ENCODE results near the gene THRA.
"Not testable (repeated sequence)": the region's sequence is repeated elsewhere in the genome, so short reads cannot be mapped to it uniquely, and the experiment has no call there.

THRA gene

GRCh38 chr17:40113110-40113906, 50.5 kb downstream of the THRA start:
- peak; percentile 90 for DNase-seq (ENCODE audit: low read depth, low spot score)

- DNase-seq (ENCODE audit: low read depth, low spot score), result no peak
Observed at GRCh38 chr17:40113907-40114245, 51.1 kb downstream of the THRA start.

DNA sequence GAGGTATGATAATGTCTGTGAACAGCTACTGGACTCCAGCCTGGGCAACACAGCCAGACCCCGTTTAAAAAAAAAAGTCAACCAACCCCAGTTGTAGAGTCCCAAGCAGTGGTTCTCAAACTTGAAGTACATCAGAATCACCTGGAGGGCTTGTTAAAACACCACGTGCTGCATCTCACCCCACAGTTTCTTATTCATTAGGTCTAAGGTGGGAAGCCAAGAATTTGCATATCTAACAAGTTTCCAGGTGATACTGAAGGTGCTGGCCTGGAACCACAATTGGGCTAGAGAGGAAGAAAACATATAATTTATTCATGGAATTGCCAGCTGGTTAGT, 52.3 kb downstream of the THRA start:
- no peak for DNase-seq (ENCODE audit: low read depth, low spot score)

- no peak for DNase-seq (ENCODE audit: low read depth, low spot score)
Observed at GRCh38 chr17:40121181-40122135, 58.7 kb downstream of the THRA start, which contains the start of gene MSL1. MSL1 (plus strand) TSS chr17:40121971; CDS start chr17:40122613, 642 bp downstream.

GRCh38 chr17:40122136-40122998, 59.6 kb downstream of the THRA start:
- no peak for DNase-seq (ENCODE audit: low read depth, low spot score)

DNA sequence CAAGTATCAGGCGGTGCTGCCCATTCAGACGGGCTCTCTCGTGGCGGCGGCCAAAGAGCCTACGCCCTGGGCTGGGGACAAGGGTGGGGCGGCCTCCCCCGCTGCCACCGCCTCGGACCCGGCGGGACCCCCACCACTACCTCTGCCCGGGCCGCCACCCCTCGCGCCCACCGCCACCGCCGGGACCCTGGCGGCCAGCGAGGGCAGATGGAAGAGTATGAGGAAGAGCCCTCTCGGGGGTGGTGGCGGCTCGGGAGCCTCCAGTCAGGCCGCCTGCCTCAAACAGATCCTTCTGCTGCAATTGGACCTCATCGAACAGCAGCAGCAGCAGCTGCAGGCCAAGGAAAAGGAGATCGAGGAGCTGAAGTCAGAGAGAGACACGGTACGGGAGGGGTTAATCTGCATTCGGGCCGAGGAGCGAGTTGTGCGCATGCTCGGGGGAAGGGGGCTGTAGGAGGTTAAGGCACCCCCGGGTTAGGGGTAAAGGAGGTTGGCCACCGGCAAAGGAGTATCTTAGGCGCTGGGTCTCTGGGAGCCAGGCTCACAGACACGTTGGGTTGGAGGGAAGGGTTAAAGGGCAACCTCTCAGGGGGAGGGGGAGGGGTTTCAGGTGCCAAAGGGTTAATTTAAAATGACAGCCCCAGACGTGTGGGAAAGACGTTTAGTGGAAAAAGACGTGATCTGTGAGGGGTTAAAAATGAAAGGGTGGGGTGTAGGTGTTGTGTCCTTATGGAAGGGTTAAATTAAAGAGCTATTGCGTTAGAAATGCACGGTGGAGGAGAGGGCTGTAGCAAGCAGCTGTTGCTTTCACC, 60.4 kb downstream of the THRA start:
- DNase-seq (ENCODE audit: low read depth, low spot score), result no peak

DNA sequence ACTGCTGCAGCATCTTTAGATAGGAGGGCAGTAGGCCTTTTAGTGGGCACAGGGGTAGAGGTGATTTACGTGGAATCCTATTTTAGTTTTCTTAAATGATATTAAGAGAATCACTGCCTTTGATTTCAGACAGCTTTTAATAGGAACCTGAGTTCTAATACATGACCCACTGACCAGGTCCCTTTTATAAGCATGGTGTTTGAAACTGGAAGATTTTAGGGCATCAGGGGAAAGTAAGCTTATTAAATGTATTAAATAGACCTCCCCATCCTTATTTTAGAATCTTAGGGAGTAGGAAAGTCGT, 61.0 kb downstream of the THRA start:
- DNase-seq (ENCODE audit: low read depth, low spot score), result no peak

- DNase-seq (ENCODE audit: low read depth, low spot score), result no peak
Observed at GRCh38 chr17:40124279-40125141, 61.7 kb downstream of the THRA start.

DNA sequence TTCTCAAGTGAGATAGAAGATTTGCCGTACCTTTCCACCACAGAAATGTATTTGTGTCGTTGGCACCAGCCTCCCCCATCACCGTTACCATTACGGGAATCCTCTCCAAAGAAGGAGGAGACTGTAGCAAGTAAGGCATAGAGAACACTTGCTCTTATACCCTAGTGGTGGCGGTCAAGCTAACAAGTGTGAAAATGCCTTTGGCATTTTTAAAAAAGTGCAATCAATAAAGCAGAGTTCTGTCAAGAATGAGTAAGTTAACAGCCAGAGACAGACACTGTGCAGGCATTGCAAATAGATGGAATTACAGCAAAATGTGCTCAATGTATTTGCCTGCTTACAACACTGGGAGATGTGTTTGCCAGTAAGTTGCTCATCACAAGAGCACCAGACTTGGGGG, 66.7 kb downstream of the THRA start:
- DNase-seq (ENCODE audit: low read depth, low spot score), result no peak

DNA sequence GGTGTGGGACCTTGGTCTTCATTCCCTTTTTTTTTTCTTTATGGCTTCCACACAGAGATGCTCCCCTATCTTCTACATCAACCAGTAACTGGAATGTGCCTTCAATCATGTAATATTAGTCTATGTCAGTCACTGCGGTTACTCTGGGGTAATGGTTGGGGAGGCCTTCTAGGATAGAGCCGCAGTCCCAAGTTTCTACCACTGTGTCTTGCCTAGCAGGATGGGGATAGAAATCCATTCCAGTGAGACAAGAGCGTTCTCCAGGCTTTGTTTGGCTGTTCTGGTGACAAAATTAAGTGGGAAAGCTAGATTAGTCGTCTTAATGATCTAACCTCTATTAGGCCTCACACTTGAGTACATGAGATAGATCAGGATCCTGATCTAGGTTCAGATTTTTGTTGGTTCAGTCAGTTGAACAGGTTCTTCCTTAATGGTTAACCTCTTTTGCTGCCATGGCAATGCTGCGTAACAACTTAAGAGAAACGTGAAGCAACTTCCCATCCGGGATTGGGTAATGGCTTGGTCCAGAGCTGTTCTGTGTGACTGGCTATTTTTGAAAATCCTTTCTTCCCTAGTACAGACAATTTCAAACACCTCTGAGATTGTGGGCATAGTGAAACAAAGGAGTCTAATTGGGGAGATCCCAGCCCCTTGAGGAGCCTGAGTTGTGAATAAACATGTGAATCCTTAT, 67.7 kb downstream of the THRA start:
- DNase-seq (ENCODE audit: low read depth, low spot score), result no peak

GRCh38 chr17:40134184-40134583, 71.4 kb downstream of the THRA start:
- no peak for DNase-seq (ENCODE audit: low read depth, low spot score)

DNA sequence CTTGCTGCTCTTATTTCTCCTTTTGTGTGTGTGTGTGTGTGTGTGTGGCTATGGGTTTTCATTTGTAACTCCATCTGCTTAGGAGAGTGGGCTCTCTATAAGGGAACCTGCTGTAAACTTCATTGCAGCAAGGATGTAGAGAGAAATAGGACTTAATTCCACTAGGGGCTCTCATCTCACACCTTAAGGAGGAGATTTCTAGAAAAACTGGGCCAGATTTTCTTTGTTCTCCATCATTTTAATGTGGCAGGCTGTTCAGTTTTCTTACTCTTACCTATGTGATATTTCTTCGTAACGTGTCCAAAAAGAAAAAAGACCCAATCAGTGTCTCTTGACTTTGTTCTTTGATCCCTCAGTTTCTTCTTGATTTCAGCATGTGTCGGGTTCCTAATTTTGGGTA, 73.1 kb downstream of the THRA start:
- no peak for DNase-seq (ENCODE audit: low read depth, low spot score)

DNA sequence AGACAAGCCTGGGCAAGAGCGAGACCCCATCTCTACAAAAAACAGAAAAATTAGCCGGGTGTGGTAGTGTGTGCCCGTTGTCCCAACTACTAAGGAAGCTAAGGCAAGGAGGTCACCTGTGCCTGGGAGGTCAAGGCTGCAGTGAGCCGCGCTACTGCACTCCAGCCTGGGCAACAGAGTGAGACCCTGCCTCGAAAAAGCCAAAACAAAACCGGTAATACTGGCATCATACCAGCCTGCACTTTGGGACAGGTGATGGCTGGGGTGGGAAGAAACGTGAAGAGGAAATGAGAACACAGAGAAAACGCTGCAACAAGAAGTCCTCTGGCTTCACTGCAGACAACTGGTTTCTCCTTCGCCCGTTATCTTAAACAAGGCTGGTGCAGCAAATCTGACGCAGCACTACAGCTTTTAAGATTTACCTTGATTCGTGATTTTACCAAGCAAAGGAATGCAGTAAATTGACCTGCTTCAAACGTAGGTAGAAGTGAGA, 76.8 kb downstream of the THRA start:
- no peak for DNase-seq (ENCODE audit: low read depth, low spot score)

DNA sequence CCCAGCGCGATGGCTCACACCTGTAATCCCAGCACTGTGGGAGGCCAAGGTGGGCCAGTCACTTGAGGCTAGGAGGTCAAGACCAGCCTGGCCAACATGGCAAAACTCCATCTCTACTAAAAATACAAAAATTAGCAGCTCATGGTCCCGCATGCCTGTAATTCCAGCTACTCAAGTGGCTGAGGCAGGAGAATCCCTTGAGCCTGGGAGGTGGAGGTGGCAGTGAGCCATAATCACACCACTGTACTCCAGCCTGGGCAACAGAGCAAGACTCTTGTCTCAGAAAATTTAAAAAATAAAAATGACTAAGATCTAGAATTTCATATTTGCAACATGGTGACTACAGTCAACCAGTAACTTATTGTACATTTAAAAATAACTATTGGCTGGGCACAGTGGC, 80.4 kb downstream of the THRA start:
- not testable (repeated sequence) for DNase-seq (ENCODE audit: low read depth, low spot score)

Data from smooth muscle cell of the brain vasculature (primary cell).